LHCN-M2 (cell line): ENCODE measurements around the gene CABP1. TPM values are rescaled to one million over a fixed set of nuclear protein-coding genes. Genes with fewer than 3 reads are reported as not detected.
A peak's percentile ranks its signal among the peaks of the same experiment; 100 is the strongest.

Source experiments
- DNase-seq: peaks from one replicate; pipeline ENCODE4 v3.0.0-alpha.2; 2012; ENCODE audit warnings: low read depth
- total RNA-seq: library from RNA; depleted of rRNA; stranded (reverse); fragments of >200 nt; gene quantifications from 2 replicates; pipeline ENCODE4 v1.2.3, GENCODE V29; 2014

Gene CABP1
- total RNA-seq, 1 experiment from 2014 or later = not detected

DNA sequence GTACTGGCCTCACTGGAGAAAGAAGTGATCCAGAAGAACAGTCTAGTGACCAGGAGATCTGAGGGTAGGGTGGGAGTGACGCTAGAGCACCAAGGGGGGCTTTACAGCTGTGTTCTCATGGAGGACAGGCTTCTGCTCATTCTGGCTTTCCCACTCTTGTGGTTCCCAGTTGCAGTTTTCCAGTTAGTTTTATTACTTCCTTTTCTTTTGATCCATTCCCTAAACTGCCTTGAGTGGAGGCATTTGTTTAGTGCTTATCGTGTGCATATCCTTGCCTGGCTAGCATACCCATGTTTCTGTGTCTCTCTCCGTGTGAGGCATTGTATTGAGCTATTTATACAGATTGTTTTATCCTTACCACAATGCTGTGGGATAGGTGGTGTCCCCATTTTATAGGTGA is 50.6 kb downstream of the CABP1 start:
- no peak for DNase-seq

- peak; percentile 37 for DNase-seq
Observed at GRCh38 chr12:120692524-120693033, 52.2 kb downstream of the CABP1 start.

DNA sequence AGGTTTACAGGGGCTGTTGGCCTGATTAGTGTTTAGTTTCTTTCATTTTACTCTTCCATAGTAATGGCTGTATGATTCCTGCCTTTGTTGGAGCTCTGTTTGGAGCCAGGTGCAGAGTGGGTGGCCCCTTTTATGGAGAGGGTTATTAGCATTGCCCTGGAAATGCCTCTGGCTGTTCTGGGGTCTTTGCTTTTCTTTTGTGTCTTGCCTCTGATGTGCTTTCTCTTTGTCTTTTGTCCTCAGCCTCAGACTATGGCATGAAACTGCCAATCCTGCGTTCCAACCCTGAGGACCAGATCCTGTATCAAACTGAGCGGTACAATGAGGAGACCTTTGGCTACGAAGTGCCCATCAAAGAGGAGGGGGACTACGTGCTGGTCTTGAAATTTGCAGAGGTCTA is 53.4 kb downstream of the CABP1 start:
- DNase-seq = no peak

DNA sequence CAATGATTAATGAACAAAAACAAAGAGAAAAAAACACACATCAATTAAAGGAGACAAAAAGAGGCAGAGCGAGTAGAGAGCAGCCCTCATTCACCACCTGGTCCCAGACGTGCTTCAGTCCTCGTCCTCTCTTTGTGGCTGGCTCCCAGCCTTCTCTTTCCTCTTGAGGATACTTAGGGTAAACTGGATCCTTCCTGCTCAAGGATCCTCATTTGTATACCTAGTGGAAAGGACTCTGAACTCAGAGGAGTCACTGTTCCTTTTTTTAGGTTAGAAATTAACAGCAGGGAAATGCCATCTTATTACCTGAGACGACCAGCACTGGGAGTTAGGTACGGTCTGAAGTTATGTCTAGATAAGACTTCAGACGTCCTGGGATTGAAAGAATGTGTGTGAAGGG is 56.2 kb downstream of the CABP1 start:
- no peak for DNase-seq

GRCh38 chr12:120697344-120697743 is 56.9 kb downstream of the CABP1 start:
- no peak for DNase-seq

GRCh38 chr12:120698665-120699064 is 58.2 kb downstream of the CABP1 start:
- DNase-seq = no peak

GRCh38 chr12:120699553-120699952 is 59.1 kb downstream of the CABP1 start:
- DNase-seq = no peak

DNA sequence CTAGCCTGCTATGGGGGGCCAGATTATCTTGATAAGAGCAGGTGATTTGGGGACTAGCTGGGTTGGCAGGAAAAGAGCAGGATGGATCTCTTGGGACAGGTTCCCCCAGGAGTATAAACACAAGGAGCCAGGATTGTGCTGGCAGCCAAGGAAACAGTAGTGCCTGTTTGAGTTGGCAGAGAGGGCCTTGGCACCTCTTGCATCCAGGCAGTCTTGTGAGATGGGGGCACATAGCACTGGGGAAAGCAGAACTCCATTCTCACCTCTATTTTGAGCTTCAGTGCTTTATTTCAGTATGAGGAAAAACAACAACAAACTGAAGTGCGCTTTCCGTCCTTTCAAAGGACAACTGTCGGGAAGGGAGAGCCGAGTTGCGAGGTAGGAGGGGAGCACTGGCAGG is 60.5 kb downstream of the CABP1 start:
- DNase-seq = no peak

GRCh38 chr12:120702637-120703036 is 62.2 kb downstream of the CABP1 start:
- no peak for DNase-seq

DNA sequence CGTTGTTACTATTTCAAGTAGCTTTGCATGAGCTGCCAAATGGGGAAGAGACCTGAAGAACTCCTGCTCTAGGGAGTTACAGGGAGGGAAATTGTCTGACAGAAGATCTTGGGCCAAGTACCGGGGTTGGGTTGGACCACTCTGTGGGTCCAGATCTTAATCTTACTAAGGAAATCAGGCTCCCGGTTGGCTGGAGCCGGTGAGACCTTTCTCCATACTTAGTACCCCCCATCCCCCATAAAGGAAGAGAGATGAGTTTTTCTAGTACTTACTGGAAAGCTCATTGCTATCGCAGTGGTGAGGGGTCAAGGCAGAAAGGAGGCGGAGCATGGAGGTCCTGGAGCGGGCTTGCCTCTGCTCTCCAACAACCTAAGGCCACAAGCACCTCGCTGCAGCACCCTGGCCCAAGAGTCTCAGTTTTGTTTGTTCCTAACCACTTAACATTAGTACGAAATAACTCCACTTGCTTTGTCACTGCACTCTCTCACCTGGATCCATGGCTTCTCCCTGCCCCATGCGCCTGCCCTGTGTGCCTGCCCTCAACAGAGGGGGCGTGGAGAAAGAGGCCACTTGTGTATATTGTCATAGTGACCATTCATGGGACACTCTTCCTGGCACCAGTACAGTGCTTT is 63.0 kb downstream of the CABP1 start:
- DNase-seq = no peak

DNA sequence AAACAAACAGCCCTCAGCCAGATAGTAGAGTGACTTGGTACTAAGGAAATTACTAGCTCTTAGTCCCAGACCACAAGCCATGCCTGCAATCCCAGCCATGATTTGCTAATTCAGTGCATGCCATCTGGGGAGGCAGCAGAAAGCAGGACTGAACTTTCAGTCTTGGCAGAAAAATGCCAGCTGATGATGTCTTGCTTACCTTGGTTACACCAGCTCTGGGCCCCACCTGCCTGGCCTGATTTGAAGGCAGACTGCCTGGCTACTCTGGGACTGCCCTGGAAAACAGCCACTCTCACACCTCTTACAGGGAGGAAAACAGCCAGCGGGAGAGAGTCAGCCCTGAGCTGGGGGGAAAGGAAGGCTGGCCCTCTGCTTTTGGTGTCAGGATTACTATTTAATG is 65.2 kb downstream of the CABP1 start:
- no peak for DNase-seq

DNA sequence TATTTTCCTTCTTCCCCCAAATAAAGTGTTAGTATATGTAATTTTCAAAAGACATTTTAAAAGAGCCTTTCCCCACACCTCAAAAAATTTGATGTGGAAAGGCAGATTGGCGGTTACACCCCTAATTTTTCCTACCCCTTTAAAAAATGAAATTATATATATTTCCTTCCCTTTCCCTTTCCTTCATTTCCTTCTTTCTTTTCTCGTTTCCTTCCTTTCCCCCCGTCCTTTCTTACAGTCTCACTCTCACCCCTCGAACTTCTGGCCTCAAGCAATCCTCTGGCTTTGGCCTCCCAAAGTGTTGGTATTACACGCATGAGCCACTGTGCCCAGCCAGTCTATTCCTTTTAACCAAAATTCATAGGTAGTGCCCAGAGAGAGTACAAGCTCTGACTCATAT is 65.6 kb downstream of the CABP1 start:
- no peak for DNase-seq

DNA sequence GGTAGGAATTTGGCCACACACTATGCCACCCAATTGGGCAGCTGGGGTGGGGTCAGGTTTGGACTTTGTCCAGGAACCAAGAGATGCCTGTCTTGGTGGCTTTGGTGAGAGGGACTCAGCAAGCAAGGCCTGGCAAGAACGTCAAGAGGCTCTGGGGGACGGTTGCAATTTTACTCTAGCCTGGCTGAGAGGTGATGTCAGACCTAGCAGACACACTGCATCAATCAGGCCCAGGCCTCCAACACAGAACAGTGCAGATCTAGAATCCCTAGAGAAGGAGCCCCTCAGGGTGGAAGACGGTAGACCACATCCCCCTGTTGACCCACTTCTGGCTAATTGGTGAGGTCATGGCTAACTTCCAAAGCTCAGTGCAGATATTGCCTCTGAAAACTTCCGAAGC is 68.2 kb downstream of the CABP1 start:
- DNase-seq = no peak

DNA sequence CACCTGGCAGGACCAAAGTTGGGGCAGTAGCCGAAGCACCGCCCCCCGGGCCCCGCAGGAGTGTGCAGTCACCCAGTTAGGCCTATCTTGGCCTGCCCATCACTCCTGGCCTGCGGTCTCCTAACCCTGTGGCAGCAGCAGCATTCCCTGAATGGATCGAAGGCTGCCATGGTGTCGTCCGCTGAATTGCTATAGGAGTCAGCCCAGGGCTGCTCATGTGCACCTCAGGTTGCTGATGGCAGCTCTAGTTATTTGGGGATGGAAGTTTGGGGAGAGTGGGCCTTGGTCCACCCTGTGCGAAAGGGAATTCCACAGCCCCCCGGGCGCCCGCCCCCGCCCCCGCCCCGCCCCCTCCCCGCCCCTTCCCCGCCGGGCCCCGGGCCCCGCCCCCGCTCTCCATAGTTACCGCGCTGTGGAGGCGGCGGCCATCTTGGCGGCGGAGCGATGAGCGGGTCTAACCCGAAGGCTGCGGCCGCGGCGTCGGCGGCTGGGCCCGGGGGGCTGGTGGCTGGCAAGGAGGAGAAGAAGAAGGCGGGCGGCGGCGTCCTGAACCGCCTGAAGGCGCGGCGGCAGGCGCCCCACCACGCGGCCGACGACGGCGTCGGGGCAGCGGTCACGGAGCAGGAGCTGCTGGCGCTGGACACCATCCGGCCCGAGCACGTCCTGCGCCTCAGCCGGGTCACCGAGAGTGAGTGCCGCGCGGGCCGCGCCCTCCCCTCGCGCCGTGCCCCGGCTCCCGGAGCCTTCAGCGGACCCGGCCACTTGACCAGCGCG is 69.8 kb downstream of the CABP1 start, which contains the start of gene UNC119B:
UNC119B (plus strand) TSS at position 428 of the 774 bp plus-strand sequence; CDS start at position 445, 17 bp downstream.
- peak; percentile 37 for DNase-seq

DNA sequence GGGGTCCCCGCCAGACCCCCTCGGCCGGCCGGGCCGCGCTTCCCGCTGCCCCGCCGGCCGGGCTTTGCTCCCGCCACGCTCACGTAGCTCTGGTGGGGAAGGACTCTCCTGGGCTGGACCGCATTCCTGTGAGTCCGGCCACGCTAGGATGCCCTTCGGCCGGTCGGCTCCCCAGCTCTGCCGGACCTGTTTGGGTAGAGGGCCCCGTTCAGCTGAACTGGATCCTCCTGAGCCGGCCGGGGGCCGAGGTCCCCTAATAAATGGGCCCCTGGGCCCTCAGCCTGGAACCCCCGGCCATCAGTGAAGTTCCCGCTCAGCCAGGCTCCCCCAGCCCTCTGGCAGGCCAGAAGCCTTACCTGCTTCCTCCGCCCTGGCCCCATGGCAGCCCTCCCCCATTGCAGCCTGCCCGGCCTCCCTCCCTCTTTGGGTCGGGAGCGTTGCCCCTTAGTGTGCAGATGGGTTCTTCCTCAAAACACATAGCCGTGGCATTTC is 70.4 kb downstream of the CABP1 start:
- DNase-seq = no peak

DNA sequence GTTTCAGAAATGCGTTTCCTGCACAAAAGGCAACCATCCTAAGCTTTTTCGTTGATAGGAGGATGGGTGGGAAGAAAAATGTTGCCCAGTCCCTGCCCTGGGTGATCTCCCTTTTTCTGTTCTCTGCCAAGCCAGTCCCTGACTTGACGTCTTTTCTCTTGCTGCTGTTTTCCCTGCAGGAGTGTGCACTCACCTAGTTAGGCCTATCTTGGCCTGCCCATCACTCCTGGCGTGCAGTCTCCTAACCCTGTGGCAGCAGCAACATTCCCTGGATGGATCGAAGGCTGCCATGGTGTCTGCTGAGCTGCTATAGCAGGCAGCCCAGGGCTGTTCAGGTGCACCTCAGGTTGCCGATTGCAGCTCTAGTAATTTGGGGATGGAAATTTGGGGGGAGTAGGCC is 71.0 kb downstream of the CABP1 start:
- no peak for DNase-seq

DNA sequence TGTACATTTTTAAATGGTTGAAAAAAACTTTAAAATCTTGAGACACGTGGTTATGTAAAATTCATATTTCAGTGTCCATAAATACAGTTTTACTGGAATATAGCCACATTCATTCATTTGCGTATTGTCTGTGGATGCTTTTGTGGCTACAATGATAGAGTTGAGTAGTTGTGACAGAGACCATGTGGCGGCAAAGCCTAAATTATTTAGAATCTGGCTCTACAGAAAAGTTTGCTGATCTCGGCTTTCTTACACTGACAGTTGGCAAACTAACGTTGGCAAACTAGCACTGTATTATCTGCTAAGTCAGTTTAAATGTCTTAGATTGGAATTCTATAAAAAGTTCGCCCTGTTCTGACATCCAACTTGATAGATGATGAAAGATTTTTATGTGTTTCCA is 72.2 kb downstream of the CABP1 start:
- DNase-seq = no peak

DNA sequence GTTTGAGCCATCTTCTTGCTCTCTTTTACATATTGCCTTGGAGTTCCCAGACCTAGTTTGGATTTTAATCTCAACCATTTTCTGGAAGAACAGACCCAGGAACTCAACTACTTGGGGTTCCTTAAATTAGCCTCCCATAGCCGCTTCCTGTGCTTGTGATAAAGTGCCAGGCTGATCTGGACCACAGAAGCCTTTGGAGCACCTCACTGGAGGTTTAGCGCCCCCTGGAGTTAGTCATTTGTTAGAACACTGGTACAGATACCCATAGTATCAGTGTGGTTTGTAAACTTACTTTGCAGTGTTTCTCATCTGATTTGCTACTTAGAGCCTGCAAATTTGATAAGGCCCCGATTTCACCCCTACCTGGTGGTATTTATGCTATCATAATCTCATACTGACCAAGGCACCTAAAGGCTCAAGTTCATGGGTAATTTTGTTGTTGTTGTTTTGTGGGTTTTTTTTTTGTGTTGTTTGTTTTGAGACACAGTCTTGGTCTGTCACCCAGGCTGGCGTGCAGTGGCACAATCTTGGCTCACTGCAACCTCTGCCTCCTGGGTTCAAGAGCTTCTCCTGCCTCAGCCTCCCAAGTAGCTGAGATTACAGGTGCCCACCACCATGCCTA is 73.5 kb downstream of the CABP1 start:
- DNase-seq = peak; percentile 77
